Measurements from ENCODE around the gene GPHA2.

GRCh38 chr11:64914123-64914522 lies 21.6 kb downstream of the GPHA2 start:
- TF ChIP-seq CTCF (IDR thresholded peaks at IDR 0.05) (no peak), EZH2 (IDR thresholded peaks at IDR 0.05) (no peak)

All from neural progenitor cell (in vitro differentiated cells).